Measurements from ENCODE around the gene LARGE1. TPM values are rescaled to one million over a fixed set of nuclear protein-coding genes. Genes with fewer than 3 reads are reported as not detected.

Gene LARGE1
- total RNA-seq, 4 donors from 2014 or later, result 11.8 to 33.2 (median 22.6) TPM

- no peak overlapping the region for H3K4me3 ChIP-seq (ENCODE audit: low read depth, poor library complexity, severe bottlenecking)
- TF ChIP-seq CTCF (IDR thresholded peaks at IDR 0.05), result no peak
- TF ChIP-seq POLR2A (IDR thresholded peaks at IDR 0.05), result no peak
- intact Hi-C loops (cut with DNase I; ENCODE audit: low total_unique reads), result no loop called here
- 88 to 90% methylated on average over 9 of the region's 9 CpGs for WGBS, 2 donors
- DNase-seq (ENCODE audit: low spot score in 2 of 2), result no peak
Observed at GRCh38 chr22:33720166-33720878, 200.0 kb downstream of the LARGE1 start.

- H3K4me3 ChIP-seq (ENCODE audit: low read depth, poor library complexity, severe bottlenecking), result no peak overlapping the region
- no peak for DNase-seq (ENCODE audit: low spot score in 2 of 2)
- 92 to 97% methylated on average over 5 of the region's 5 CpGs for WGBS, 2 donors
- intact Hi-C loops (cut with DNase I; ENCODE audit: low total_unique reads), result no loop called here
- TF ChIP-seq CTCF (IDR thresholded peaks at IDR 0.05) (no peak), POLR2A (IDR thresholded peaks at IDR 0.05) (no peak)
Observed at GRCh38 chr22:33717694-33718396, 202.4 kb downstream of the LARGE1 start.

- 91 to 94% methylated on average over 9 of the region's 9 CpGs for WGBS, 2 donors
- H3K4me3 ChIP-seq (ENCODE audit: low read depth, poor library complexity, severe bottlenecking), result no peak overlapping the region
- no peak for DNase-seq (ENCODE audit: low spot score in 2 of 2)
- intact Hi-C loops (cut with DNase I; ENCODE audit: low total_unique reads), result no loop called here
- TF ChIP-seq CTCF (IDR thresholded peaks at IDR 0.05), result no peak
- TF ChIP-seq POLR2A (IDR thresholded peaks at IDR 0.05), result no peak
Observed at GRCh38 chr22:33715237-33715985, 204.9 kb downstream of the LARGE1 start.

GRCh38 chr22:33710326-33710725, 209.9 kb downstream of the LARGE1 start:
- DNase-seq (ENCODE audit: low spot score in 2 of 2), result no peak
- 62 to 88% methylated on average over 1 of the region's 1 CpG for WGBS, 2 donors
- no peak for TF ChIP-seq CTCF (IDR thresholded peaks at IDR 0.05)
- no peak for TF ChIP-seq POLR2A (IDR thresholded peaks at IDR 0.05)
- no peak overlapping the region for H3K4me3 ChIP-seq (ENCODE audit: low read depth, poor library complexity, severe bottlenecking)
- intact Hi-C loops (cut with DNase I; ENCODE audit: low total_unique reads), result no loop called here

- no peak overlapping the region for H3K4me3 ChIP-seq (ENCODE audit: low read depth, poor library complexity, severe bottlenecking)
- 72 to 77% methylated on average over 3 of the region's 3 CpGs for WGBS, 2 donors
- intact Hi-C loops (cut with DNase I; ENCODE audit: low total_unique reads), result no loop called here
- DNase-seq (ENCODE audit: low spot score in 2 of 2), result no peak
- TF ChIP-seq CTCF (IDR thresholded peaks at IDR 0.05) (no peak), POLR2A (IDR thresholded peaks at IDR 0.05) (no peak)
Observed at GRCh38 chr22:33707581-33707980, 212.7 kb downstream of the LARGE1 start.
